Measurements from ENCODE around the gene FBXO31. TPM values are rescaled to one million over a fixed set of nuclear protein-coding genes. Genes with fewer than 3 reads are reported as not detected.

FBXO31 gene
- total and polyA plus RNA-seq, 2 of the 13 experiments (the other 11 are each of a cell fraction or from before 2014, with no cell fraction given), result 92.4 to 101 TPM

GRCh38 chr16:87383505-87384161, at the start of gene FBXO31 (continued):
- peak; percentile 88 for TF ChIP-seq ZNF318 (CRISPR knock-in tag; IDR thresholded peaks at IDR 0.05)
- peak; percentile 66; the same call in 1 of the 2 replicates for TF ChIP-seq ZFP36L1 (CRISPR knock-in tag; IDR thresholded peaks at IDR 0.05)
- peak; percentile 98 for TF ChIP-seq ZGPAT (CRISPR knock-in tag; IDR thresholded peaks at IDR 0.05)
- peak; percentile 59 for TF ChIP-seq ZNF776 (CRISPR knock-in tag; IDR thresholded peaks at IDR 0.05)
- TF ChIP-seq ZBTB20 (CRISPR knock-in tag; IDR thresholded peaks at IDR 0.05; ENCODE audit: borderline replicate concordance, low read depth), result no peak; the same call in 1 of the 2 replicates
- TF ChIP-seq ZNF746 (CRISPR knock-in tag; IDR thresholded peaks at IDR 0.05), result peak; percentile 98
- peak; percentile 70; the same call in 1 of the 2 replicates for TF ChIP-seq DNMT1 (CRISPR knock-in tag; IDR thresholded peaks at IDR 0.05)
- peak; percentile 84; the same call in 1 of the 2 replicates for TF ChIP-seq ZNF839 (CRISPR knock-in tag; IDR thresholded peaks at IDR 0.05; ENCODE audit: borderline replicate concordance)
- no peak for TF ChIP-seq ZNF326 (CRISPR knock-in tag; IDR thresholded peaks at IDR 0.05; ENCODE audit: borderline replicate concordance)
- no peak for TF ChIP-seq DZIP1 (CRISPR knock-in tag; IDR thresholded peaks at IDR 0.05)
- peak; percentile 41 for TF ChIP-seq MNT (IDR thresholded peaks at IDR 0.05)
- TF ChIP-seq CCDC6 (CRISPR knock-in tag; IDR thresholded peaks at IDR 0.05), result peak; percentile 99
- no peak for TF ChIP-seq JUNB (CRISPR knock-in tag; IDR thresholded peaks at IDR 0.05; ENCODE audit: borderline replicate concordance)
- peak; percentile 89; the same call in 1 of the 2 replicates for TF ChIP-seq FOXK1 (CRISPR knock-in tag; IDR thresholded peaks at IDR 0.05; ENCODE audit: borderline replicate concordance, low read depth)
- TF ChIP-seq XRCC5 (optimal IDR thresholded peaks at IDR 0.05; ENCODE audit: low read length), result peak; percentile 65

All from HepG2 (cell line).